Keratinocyte (primary cell): Measurements from ENCODE around the gene EIF2B1.

Experiments
- EZH2 ChIP-seq: IDR thresholded peaks from one replicate; pipeline ENCODE4 v1.6.1; 2012; ENCODE audit warnings: inconsistent platforms, mild to moderate bottlenecking, low read length, moderate library complexity
- TF ChIP-seq, protein P1 (sequence below), 3 experiments: IDR thresholded peaks in 1 of 3; conservative IDR thresholded peaks in 1 of 3; optimal IDR thresholded peaks in 1 of 3; 2 replicates in 2 of 3; 3 replicates in 1 of 3; pipeline versions ENCODE3 to v1.5.1; 2011; ENCODE audit warnings: low read length in 3 of 3, mild to moderate bottlenecking in 3 of 3, moderate library complexity in 2 of 3, control low read depth in 1 of 3, inconsistent platforms in 1 of 3; ENCODE audit not compliant: insufficient read depth in 2 of 3; ENCODE audit errors: extremely low read depth in 1 of 3

DNA sequence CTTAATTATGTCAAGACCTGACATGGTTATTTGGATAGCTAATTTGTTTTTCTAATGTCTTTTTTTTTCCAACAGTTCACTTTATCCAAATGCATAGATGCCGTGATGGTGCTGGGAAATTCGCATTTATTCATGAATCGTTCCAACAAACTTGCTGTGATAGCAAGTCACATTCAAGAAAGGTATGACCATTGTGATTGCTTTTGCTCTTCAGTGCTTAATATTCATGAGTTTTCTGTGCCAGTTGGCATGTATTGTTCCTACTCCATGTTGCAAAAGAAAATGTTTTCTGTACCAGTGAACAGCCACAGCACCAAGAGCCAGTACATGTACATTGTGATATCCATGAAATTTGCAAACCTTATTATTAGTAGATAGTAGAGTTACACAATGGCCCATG, 11.9 kb upstream of the EIF2B1 start:
- TF ChIP-seq, protein P1, sequence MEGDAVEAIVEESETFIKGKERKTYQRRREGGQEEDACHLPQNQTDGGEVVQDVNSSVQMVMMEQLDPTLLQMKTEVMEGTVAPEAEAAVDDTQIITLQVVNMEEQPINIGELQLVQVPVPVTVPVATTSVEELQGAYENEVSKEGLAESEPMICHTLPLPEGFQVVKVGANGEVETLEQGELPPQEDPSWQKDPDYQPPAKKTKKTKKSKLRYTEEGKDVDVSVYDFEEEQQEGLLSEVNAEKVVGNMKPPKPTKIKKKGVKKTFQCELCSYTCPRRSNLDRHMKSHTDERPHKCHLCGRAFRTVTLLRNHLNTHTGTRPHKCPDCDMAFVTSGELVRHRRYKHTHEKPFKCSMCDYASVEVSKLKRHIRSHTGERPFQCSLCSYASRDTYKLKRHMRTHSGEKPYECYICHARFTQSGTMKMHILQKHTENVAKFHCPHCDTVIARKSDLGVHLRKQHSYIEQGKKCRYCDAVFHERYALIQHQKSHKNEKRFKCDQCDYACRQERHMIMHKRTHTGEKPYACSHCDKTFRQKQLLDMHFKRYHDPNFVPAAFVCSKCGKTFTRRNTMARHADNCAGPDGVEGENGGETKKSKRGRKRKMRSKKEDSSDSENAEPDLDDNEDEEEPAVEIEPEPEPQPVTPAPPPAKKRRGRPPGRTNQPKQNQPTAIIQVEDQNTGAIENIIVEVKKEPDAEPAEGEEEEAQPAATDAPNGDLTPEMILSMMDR (optimal IDR thresholded peaks at IDR 0.05 in 1 of 3, IDR thresholded peaks at IDR 0.05 in 1 of 3, conservative IDR thresholded peaks at IDR 0.05 in 1 of 3; ENCODE audit: extremely low read depth in 1 of 3, insufficient read depth in 2 of 3, low read length in 3 of 3), result no peak
- no peak for TF ChIP-seq EZH2
